GM19324 (cell line): Measurements from ENCODE around the gene LDLRAD3.

Experiments
- ATAC-seq: cut with Tn5 transposase; IDR thresholded peaks from one replicate; pipeline ENCODE4 v1.9.1; 2021; ENCODE audit warnings: mild to moderate bottlenecking, moderate library complexity; ENCODE audit not compliant: unreplicated experiment, low FRiP score

The LDLRAD3 gene

DNA sequence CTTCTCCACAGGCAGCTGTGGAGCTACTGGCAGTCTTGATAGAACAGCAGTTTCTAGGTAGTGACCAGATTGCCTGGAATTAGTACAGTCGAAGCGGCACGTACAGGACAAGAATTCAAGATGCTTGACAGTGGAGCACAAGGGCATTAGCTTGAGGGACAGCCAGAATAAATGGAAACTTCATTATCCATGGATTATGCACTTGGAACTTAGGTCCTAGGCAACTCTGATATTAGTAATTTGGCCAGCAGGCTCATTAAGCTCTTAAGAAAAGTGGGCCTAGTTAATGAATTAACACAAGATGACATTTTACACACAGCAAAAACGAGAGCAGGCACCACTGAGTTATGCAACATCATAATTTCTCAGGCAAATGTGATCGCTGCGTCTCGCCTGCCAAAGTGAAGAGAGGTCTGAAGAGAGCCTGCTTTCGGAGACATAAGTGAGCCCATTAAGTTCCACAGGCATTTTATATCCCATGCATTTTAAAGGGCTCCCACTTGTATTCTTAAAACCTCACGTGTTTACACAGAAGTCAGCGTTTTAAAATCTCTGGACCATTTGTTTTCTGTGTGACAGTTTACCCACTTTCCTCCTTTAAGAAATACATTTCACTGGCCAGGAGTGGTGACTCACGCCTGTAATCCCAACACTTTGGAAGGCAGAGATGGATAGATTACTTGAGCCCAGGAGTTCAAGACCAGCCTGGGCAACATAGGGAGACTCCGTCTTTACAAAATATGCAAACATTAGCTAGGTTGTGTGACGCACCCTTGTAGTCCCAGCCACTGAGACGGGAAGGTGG is 279.2 kb downstream of the LDLRAD3 start:
- ATAC-seq = no peak

DNA sequence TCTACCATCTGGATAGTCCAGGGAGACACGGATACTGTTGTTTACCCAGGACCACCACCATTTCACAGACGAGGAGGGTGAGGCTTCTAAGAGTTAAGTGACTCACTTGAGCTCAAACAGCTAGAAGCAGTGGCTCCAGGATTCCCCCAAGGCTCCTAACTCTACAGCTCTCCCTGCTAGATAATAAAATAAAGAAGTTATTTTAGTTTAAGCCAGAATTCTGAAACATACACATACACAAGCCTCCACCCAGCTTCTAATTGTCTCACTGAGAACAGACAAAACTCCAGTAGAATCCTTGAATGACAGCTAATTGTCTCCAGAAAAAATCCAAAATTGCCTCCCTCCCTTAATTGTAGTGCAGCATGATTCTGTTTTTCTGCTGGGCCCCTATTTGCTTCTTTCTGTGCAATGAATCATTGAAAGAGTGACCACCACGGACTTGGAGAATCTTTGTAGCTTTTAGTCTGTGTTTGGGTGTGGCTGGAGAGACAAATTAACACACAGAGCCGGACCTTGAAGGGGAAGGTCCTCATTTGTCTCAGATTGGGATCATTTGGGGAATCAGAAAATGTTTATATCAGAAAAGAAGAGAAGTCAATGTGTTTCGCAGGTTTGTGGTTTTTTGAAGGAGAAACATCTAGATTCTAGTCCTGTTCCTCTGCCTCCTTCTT is 280.5 kb downstream of the LDLRAD3 start:
- no peak for ATAC-seq

DNA sequence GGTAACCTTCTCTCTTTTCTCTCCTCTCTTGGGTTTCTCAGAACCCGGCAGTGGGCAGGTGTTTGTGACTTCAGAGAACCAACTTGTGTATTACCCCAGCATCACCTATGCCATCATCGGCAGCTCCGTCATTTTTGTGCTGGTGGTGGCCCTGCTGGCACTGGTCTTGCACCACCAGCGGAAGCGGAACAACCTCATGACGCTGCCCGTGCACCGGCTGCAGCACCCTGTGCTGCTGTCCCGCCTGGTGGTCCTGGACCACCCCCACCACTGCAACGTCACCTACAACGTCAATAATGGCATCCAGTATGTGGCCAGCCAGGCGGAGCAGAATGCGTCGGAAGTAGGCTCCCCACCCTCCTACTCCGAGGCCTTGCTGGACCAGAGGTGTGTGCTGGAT is 283.2 kb downstream of the LDLRAD3 start:
- no peak for ATAC-seq

DNA sequence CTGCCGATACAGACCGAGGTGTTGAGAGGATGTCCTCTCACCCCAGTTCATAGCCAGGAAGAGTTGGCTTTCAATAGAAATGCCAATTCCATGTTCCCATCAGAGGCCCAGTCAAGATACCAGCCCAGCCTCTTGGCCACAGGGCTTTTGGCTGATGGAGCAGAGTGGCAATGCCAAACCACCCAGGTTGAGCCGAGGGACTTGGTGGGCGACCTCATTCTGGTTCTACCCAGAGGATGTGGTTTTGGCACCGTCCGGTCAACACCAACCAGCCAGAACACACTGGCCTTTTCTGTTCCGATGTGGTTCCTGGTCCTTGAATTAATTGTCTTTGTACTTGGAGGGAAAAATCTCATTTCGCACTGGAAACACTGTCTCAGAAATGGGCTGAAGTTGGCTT is 284.8 kb downstream of the LDLRAD3 start:
- ATAC-seq = no peak

DNA sequence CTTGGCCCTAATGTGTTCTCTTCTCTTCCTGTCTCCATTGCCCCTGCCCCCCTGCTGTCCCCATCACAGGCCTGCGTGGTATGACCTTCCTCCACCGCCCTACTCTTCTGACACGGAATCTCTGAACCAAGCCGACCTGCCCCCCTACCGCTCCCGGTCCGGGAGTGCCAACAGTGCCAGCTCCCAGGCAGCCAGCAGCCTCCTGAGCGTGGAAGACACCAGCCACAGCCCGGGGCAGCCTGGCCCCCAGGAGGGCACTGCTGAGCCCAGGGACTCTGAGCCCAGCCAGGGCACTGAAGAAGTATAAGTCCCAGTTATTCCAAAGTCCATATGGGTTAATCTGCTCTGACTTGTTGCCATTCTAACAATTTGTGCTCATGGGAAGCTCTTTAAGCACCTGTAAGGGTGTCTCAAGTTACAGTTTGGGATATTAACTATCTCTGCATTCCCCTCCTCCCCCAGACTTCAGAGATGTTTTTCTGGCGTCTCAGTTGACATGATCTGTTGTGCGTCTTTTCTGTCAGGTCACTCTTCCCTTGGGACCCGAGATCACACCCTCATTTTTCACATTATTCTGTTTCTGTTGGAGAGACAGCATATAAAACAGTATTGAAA is 285.3 kb downstream of the LDLRAD3 start:
- ATAC-seq = no peak

DNA sequence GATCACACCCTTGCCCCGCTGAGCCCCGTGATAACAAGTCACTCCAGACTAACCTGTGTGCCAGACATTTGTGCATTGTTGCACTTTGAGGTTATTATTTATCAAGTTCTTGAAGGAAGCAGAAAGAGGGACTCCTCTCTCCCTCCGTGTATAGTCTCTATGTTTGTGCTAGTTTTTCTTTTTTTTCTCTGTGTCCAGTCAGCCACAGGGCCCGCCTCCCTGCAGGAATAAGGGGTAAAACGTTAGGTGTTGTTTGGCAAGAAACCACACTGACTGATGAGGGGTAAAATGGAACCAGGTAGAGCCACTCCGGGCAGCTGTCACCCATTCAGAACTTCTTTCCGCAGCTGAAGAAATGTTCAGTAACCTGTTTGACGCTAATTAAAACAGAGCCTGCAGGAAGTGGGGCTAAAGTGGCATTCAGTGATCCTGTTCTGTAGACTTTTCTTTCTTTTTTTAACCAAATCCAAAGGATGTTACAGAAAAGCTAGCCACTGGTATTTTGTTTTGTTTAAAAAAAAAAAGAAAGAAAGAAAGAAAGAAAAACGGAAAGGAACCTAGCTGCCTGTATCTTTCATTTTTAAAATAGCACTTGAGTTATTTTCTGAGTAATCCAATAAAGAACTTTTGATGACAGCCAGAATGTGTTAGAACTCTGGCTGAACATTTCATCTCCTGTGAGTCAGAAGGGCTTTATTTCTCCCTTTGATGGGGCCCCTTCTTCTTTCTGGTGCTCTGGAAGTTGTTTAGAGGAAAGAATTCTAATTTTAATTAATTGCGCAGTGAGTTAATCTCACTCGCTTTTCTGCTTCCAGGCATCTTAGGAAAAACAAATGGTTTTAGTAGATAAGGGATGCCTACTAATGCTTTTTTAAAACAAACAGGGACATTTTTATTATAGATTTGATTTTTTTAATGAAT is 287.2 kb downstream of the LDLRAD3 start:
- no peak for ATAC-seq

DNA sequence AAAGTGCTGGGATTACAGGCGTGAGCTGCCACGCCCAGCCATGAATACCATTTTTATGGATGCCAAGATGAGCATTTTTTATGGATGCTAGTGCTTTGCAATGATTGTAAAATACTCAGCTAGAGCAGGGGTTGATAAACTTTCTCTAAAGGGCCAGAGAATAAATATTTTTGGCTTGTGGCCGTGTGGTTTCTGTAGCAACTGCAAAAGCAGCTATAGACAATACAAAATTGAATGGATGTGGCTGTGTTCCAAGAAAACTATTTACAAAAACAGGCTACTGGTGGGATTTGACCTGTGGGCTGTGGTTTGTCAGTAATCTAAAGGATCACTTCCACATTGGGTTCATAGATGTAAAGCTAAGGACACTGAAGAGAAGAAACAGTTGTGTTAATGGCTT is 289.3 kb downstream of the LDLRAD3 start:
- no peak for ATAC-seq

DNA sequence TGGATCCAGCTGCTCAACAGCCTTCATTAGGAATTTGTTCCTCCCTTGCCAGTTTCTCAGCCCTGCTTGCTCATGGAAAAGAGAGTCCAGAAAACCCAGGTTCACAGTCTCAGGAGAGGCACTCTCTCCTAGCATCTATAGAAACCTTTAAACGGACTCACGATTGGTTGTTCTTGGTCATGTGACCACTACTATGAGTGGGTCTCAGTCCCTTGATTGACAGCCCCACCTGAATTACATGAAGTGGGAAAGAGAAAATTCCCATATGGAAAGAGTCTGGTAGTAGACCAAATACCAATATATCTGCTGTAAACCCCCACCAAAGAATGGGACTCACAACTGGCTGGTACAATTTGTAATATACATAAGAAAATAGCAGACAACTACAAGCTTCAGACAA is 291.0 kb downstream of the LDLRAD3 start:
- no peak for ATAC-seq

DNA sequence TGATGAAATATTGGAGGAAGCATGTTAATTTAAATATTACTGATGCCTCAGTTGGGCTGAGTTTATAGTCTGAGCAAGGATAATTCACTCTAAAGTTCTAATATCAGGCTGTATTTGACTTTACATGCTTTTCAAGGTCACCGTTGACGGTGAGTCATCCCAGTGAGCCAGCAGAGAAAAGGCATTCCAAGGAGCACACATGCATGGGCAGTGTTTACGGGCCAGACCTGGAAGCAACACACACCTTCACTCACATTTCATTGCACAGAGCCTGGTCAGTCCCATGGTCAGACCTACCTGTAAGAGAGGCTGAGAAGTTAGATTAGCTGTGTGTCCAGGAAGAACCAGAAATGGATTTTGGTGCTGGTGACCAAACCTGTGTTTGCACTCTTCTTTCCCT is 291.9 kb downstream of the LDLRAD3 start:
- ATAC-seq = no peak

DNA sequence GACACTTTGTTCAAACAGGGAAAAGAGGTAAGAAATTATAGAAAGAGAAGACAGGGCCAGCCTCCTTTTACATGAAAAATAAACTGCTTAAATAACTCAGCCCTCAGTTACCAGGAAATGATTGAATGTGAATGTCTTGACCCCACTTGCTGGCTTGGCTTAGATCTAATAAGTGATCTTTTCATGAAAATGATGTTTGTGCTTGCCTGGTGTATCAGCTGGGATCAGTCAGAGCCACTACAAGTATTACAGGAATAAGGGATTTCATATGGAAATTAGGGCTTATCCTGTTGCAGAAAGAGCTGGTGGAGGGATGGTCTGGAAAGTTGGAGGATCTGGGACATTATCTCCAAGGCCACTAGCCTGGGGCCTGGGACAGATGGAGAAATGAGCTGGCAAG is 293.5 kb downstream of the LDLRAD3 start:
- ATAC-seq = no peak

DNA sequence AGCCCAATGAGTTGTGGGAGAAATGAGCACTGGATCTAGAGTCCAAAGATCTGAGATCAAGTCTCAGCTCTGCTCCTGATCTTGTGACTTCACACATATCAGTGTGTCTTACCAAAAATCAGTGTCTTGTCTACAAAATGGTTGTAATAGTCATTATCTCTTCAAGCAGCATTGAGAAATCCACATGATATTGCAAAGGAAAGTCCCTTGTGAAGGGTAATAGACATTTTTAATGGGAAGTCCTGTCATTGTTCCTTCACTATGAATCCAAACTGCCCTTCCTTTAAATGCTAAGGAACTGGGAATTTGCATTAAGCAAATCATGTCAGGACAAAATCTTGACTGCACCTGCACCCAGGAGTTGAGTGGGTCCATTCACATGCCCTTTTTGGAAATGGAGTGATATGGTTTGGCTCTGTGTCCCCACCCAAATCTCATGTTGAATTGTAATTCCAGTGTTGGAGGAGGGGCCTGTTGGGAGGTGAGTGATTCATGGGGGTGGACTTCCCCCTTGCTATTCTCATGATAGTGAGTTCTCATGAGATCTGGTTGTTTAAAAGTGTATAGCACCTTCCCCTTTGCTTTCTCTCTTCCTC is 294.3 kb downstream of the LDLRAD3 start:
- ATAC-seq = no peak

DNA sequence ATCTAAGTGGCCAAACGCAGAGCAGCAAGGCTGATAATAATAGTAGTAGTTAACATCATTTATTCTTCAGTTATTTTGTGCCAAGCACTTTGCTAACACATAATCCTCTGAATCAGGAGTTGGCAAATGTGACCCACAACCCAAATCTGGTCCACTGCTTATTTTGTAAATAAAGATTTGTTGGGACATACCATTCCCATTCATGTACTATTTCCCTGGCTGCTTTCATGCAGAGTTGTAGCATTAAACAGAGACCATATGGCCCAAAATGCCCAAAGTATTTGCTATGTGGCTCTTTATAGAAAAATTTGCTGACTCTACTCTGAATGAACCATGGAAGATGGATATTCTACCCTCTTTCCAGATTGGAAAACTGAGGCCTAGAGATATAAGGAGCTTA is 295.0 kb downstream of the LDLRAD3 start:
- ATAC-seq = no peak

DNA sequence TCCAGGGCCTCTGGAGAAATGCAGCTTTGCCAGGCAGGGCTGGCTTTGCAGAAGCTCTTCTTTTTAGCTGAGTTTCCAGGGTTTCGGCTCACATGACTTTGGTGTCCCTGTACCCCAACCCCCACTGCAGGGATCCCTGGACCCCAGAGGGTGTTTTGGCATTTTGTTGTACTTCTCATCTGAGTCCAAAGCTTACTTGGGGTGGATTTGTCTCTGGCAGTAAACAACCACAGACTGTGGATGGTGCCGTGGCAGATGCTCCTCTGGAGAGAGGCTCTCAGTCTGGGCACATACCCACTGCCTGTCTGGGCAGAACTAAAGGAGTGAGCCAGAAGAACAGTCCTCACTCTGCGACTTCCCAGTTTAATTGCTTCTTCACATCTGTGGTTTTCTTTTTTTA is 295.8 kb downstream of the LDLRAD3 start:
- no peak for ATAC-seq

DNA sequence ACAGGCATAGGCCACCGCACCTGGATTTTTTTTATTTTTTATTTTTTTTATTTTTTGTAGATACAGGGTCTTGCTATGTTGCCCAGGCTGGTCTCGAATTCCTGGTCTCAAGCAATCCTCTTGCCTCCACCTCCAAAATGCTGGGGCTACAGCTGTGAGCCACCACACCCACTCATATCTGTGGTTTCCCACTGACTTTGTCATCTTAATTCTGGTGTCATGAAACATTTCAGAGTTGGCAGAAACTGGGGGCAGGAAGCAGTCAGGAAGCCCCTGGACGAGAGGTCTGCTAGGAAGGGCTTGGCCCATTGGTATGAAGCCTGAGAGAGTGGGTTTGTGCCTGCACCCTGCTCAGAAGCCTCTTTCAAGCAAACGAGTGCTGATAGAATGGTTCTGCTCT is 296.3 kb downstream of the LDLRAD3 start:
- ATAC-seq = no peak

DNA sequence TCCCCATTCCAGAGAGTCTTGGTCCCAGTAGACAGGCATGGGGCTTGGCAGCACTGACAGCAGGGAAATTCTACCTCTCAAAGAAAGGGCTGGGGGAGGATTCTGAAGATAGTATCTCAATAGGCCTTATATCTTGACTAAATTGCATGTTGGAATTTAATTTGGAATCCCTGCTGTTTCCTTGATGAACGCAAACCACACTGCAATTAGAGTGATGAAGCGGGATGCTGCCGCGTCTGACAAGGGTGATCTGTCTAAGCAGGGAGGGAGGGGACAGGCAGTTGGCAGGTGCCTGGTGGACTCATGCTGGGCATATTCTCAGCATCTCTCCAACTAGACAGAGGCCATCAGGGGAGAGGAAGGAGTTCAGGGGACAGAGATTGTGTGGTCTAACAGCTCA is 296.9 kb downstream of the LDLRAD3 start:
- ATAC-seq = no peak

DNA sequence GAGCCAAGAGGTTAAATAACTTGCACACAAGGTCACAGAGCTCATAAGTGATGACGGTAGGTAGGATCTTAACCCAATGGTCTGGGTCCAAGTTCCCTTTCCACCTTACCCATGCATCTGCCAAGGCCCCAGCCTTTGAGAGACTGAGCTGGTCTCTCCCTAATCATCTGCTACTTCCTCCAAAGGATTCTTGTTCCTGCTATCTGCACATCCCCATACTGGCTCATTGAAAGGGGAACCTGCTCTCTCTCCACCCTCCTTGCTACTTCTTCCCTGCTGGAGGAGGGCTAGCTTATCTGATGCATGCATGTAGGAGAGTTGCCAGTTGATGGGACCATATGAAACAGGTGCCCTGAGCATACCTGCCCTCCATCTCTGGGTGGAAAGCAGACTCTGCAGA is 297.6 kb downstream of the LDLRAD3 start:
- no peak for ATAC-seq

DNA sequence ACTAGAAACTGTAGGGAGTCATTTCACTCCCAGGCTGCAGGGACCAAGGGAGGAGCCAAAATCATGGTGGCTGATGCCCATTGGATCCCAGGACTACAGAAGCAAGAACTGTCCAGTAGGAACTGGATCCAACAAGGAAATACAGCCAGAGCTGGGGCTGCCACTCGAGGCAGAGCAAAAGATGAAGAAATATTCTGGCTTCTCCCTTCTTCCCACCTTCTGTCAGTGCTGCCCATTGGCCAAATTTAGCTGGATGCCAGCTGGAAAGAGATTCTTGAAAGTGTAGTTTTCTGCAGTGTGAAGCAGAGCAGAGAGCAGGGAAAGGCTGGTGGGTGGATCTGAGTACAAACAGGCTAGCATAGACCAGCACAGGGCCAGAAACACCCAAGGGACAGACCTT is 299.8 kb downstream of the LDLRAD3 start:
- no peak for ATAC-seq

DNA sequence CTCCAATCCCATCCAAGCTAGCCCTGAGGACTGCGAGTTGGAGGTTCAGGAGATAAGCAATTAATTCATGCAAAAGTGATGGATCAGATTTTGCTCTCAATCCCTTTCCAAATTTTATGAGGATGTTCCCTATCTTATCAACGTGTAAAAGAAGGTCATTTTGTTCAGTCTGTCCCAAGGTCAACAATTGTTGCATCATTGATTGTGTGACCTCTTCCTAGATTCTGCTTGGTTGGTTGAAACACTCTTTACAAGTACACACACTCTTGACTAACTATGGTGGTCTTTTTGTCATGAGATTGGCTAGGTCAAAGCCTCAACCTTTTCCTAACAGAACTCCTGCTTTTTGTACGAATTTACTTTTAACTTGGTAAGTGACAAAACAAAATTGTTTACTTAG is 303.6 kb downstream of the LDLRAD3 start:
- ATAC-seq = no peak

DNA sequence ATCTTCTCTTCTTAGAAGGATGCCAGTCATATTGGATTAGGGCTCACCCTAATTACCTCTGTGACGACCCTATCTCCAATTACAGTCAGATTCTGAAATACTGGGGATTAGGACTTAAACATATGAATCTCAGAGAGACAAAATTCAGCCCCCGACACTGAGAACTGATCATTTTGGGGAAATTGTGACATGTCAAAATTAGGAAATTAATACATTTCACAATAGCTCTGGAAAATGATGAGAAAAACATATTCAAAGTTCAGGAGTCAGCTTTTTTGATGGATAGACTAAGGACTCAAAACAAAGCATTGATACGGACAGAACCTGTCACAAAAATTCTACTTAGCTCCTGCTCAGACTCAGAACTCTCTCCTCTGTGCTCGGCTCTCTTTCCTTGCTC is 304.6 kb downstream of the LDLRAD3 start:
- ATAC-seq = no peak

DNA sequence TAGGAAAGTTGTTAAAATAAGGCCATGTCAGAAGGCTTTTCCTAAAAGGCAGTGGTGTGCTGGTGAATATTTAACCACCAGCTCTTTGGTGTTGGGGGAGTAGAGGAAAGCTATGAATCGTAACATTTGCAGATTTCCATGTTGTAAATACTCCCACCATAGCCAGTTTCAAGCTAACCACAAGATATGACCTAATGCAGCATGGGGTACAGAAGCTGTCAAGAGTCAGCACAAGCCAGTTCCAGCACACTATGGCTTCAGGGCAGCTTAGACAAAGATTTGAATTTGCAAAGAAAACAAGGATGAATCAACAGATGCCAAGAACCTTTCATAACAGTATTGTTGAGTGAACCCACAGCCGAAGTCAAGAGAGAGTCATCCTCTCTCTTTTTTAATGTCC is 305.4 kb downstream of the LDLRAD3 start:
- no peak for ATAC-seq
